AG04449 (cell line): ENCODE data around the gene ZEB2.
A peak's percentile ranks its signal among the peaks of the same experiment; 100 is the strongest.

Source experiments
- CTCF ChIA-PET: fragments of 350-600 bp; formaldehyde crosslinking; extraction: SDS; loops from one replicate; lab custom pipeline; 2021; ENCODE audit warnings: antibody characterized with exemption; lab: Yijun Ruan, JAX
- POLR2A ChIA-PET: fragments of 400-600, 350-600 bp; formaldehyde crosslinking; extraction: SDS; loops from one replicate; lab custom pipeline; 2020; ENCODE audit warnings: antibody characterized with exemption, inconsistent platforms; lab: Yijun Ruan, JAX
- DNase-seq: peaks from one replicate; pipeline ENCODE4 v3.0.0-alpha.2; 2010; ENCODE audit warnings: low read depth, low spot score
- H3K4me3 ChIP-seq: 2 replicates; pipeline ENCODE4 v1.5.1; 2011; ENCODE audit warnings: low read depth, mild to moderate bottlenecking, control low read depth, low read length
- TF ChIP-seq, protein P1 (sequence below): IDR thresholded peaks from one replicate; pipeline ENCODE4 v1.5.1; 2011; ENCODE audit warnings: mild to moderate bottlenecking, moderate library complexity, low read length, control low read depth, inconsistent platforms; ENCODE audit not compliant: insufficient read depth; ENCODE audit errors: missing control alignments

The ZEB2 gene

DNA sequence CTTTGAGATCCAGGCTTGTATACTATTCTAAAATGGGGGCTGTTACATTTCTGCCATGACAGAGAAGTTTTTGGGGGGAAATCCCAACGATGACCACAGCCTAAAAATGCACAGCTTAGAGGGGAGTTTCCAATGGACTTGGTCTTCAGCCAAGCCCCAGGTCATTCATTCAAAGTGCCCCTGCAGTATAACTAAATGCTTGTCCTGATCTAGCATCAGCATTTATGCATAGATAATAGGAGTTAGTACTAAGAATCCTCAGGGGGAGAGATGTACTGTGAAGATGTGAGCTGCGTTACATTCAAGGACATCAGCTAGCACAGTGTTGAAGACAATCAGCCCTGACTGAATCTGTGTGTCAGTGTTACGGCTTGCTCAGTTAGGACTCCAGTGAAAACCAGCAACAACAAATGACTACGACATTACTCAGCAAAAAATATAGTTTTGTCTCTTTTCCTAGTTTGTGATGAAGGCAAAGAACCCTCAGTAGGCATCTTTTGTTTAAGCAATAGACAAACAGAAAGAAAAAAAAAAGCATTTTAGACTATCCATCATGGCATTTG lies 160.9 kb downstream of the ZEB2 start:
- TF ChIP-seq, protein P1, sequence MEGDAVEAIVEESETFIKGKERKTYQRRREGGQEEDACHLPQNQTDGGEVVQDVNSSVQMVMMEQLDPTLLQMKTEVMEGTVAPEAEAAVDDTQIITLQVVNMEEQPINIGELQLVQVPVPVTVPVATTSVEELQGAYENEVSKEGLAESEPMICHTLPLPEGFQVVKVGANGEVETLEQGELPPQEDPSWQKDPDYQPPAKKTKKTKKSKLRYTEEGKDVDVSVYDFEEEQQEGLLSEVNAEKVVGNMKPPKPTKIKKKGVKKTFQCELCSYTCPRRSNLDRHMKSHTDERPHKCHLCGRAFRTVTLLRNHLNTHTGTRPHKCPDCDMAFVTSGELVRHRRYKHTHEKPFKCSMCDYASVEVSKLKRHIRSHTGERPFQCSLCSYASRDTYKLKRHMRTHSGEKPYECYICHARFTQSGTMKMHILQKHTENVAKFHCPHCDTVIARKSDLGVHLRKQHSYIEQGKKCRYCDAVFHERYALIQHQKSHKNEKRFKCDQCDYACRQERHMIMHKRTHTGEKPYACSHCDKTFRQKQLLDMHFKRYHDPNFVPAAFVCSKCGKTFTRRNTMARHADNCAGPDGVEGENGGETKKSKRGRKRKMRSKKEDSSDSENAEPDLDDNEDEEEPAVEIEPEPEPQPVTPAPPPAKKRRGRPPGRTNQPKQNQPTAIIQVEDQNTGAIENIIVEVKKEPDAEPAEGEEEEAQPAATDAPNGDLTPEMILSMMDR = no peak
- H3K4me3 ChIP-seq = no peak overlapping the region
- ChIA-PET CTCF (no interaction called here), POLR2A (no interaction called here)
- no peak for DNase-seq

DNA sequence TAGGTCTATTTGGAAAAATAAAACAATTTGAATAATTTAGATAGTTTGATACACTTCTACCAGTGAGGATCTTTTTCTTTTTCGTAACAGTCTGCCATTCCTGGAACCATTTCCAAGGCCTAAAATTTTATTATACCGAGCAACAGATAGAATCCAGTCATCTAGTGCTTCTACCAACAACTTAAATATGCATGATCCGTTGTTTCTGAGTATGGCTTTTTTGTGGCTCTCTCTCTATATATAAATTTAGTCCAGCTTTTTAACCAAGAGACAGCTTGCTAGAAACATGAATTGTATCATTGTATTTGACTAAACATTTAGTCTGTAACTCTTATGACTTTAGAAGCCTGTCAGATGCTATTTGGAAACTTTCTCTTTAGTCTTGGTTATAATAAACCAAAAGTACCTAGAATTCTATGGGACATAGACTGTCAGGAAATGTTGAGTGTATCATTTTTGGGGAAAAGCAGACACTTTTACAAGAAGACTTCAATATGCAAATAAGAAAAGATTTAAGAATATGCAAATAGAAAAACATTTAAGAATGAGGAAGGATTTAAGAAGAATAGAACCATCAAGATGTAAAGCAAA lies 161.4 kb downstream of the ZEB2 start:
- TF ChIP-seq, protein P1 = no peak
- ChIA-PET CTCF (no interaction called here), POLR2A (no interaction called here)
- no peak for DNase-seq
- H3K4me3 ChIP-seq = no peak overlapping the region

DNA sequence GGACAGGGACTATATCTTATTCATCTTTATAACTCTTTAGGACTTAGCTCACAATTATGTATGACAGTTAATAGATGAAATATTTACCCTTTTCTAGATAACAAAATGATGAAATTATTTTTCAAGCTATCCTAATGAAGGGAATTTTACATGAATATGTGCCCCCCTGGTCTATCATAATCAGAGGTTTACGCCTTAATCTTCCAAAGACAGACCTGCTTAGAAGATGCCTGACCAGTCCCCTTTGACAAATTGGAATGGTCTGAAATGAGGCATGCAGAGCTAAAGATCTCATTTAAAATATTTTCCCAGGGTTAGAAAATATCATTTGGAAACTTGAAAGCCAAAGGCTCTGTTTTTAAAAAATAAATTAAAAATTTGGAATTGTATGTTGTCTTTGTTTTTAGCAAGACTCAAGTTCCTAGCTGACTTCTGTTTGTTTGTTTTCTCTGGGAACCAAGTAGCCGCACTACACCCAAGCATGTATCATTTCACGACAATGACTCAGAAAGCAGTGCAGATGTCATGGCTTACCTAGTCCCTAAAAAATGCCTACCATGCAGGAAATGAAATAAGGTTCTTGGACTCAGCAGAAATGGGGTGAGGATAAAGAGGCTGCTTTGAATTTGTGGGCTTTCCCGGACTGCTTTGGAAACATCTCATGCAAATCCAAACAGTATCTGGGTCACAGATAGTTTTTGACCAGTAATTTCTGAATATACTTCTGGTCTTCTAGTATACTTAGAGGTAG lies 162.1 kb downstream of the ZEB2 start:
- no peak overlapping the region for H3K4me3 ChIP-seq
- peak; percentile 97 for DNase-seq
- CTCF ChIA-PET = interaction anchor here (0.8 kb wide), 1 partner anchor 11 kb away, joined by 3 read pairs; no protein-coding TSS in a partner anchor
- TF ChIP-seq, protein P1 = no peak
- POLR2A ChIA-PET = no interaction called here

DNA sequence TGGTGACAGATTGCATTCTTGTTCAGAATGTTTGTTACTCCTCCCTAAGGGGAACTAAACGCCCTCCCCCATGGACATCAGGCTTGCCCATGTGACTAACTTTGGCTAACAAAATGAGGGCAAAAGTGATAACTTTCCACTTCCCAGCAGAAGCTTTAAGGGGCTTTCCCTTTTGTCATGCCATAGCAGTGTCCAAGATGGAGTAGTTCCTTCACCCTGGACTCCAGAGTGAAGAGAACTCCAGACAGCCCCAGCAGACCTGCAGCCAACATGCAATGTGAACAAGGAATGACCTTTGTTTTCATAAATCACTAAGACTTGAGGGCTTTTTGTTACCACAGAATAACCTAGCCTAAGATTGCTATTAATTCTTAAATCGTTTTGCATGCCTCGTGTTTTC lies 163.5 kb downstream of the ZEB2 start:
- CTCF ChIA-PET = interaction anchor here (0.6 to 1.6 kb wide), 2 partner anchors 9 to 210 kb away, joined by 3 to 4 read pairs; no protein-coding TSS in a partner anchor
- no peak overlapping the region for H3K4me3 ChIP-seq
- TF ChIP-seq, protein P1 = no peak
- POLR2A ChIA-PET = no interaction called here
- no peak for DNase-seq

DNA sequence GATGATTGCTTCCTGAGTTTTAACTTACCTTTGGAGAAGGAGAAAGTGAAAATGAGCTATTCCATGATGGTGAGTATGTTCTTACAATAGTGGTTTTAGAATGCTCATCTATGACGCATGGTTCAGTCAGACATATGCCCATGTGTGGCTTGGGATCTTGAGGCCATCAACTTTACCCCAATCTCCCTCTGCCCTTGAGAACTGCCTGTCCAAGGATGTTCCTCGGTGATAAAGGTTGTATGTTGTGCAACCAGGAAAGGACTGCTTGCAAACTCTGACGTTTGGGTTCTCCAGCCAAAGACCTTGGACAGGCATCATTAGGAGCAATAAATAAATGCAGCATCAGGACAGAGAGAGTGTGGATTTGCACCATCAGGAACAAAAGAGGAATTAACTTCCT lies 165.0 kb downstream of the ZEB2 start:
- ChIA-PET POLR2A (no interaction called here), CTCF (no interaction called here)
- no peak overlapping the region for H3K4me3 ChIP-seq
- TF ChIP-seq, protein P1 = no peak
- no peak for DNase-seq

DNA sequence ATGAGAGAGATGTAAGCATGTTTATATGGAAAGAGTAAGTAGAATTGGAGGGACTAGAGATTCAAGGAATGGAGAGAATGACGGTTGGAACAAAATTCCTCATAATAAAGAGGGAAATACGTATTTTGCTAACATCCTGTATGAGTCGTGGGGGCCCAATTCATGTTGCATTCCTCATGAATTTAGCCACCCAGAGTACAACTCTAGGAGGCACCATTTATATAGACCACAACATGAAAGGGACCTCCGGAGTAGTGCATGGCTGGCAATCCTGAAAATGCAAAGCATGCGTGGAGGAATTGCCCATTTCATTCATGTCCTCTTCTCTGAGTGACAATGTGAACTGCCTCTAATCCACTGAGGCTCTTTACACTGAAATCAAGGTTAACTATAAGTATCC lies 168.2 kb downstream of the ZEB2 start:
- H3K4me3 ChIP-seq = no peak overlapping the region
- CTCF ChIA-PET = interaction anchor here (0.6 kb wide), 1 partner anchor 12 kb away, joined by 3 read pairs; no protein-coding TSS in a partner anchor
- no peak for DNase-seq
- TF ChIP-seq, protein P1 = no peak
- POLR2A ChIA-PET = no interaction called here
